ES-I3 (cell line): ENCODE measurements around the gene CARMIL3.

Experiments used
- H3K36me3 ChIP-seq: 2 replicates; pipeline ENCODE4 v1.6.1; 2013; ENCODE audit warnings: mild to moderate bottlenecking, low read length, control low read depth, moderate library complexity; ENCODE audit not compliant: insufficient read depth
- H3K4me1 ChIP-seq: 2 replicates; pipeline ENCODE4 v1.6.1; 2013; ENCODE audit warnings: mild to moderate bottlenecking, control low read depth, low read length; ENCODE audit not compliant: insufficient read depth
- H3K9ac ChIP-seq: 2 replicates; pipeline ENCODE4 v1.6.1; 2013; ENCODE audit warnings: low read depth, mild to moderate bottlenecking, low read length, moderate library complexity
- H3K9me3 ChIP-seq: 2 replicates; pipeline ENCODE4 v1.6.1; 2013; ENCODE audit warnings: mild to moderate bottlenecking, low read length, moderate library complexity; ENCODE audit not compliant: control insufficient read depth, insufficient read depth

The CARMIL3 gene

DNA sequence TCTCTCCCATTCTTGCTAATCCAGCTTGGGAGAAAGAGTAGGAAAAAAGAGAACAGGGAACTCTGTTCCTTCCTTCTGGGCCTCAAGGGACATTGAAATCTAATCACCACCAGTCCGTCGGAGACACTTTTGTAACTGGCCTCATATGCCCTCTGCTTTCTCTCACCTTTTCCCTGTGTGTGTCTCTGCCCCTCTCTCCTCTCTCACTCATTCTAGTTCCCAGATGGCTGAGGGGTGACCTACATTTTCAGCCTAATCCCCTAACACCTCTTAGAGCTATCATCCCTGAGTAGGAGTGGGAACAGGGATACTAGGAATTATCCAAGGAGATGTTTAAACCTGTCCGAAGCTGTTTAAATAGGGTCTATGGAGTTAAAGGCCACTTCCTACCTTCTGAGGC lies 33.4 kb downstream of the CARMIL3 start:
- Histone ChIP-seq H3K9me3 (no peaks in the 10 kb centered on the region), H3K4me1 (peaks cover 9% of the 10 kb centered on the region), H3K9ac (no peak overlapping the region), H3K36me3 (no peaks in the 10 kb centered on the region)

DNA sequence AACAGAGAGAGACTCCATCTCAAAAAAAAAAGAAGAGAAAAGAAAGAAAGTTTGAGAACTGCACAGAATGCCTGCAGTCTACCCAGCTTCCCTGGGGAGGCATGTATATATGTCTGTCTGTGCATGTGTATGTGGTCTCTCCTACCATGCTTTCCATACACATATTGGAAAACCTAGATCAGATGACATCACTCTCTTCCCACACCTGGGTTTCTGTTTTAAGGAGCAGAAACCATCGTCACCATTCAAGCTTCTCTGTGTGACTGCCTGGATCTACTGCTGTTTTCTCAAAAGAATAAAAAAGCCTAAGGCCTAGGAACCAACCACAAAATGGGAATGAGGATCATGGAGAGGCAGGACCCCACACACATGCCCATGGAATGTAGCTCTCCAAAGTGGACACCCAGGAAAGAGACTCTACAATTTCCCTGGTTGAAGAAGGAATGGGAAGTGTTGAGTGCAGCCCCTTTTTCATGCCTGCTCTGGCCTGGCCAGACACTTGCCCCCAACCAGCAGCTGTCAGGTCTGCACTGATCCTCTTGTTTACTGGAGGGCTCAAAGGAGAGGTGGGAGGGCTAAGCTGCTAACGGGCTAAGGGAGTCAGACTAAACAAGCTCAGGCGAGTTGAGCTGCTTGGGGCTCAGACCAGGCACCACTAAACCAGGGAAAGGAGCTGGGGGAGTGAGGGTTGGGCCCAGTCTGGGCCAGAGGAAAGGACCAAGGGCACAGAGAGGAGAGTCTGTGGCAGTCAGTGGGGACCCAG lies 34.6 kb downstream of the CARMIL3 start:
- Histone ChIP-seq H3K9me3 (no peaks in the 10 kb centered on the region), H3K9ac (no peak overlapping the region), H3K4me1 (peaks cover 3% of the 10 kb centered on the region; the same call in 1 of the 2 replicates), H3K36me3 (no peaks in the 10 kb centered on the region)

DNA sequence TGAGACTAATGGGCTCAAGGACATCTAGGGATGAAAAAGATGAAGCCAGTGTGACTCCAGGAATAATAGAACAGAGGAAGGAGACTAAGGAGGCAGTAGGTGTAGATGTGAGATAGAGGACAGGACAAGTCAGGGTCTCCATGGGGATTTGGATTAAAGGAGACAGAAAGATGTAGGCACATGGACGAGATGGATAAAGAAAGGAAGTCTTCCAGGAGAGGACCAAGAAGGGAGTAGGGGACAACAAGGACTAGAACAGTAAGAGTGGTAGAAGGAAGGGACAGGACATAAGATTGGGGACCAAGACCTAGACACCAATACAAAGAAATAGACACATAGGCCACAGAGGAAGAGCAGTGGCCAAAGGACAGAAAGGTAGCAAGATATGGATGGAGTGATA lies 35.2 kb downstream of the CARMIL3 start:
- Histone ChIP-seq H3K4me1 (peaks cover 2% of the 10 kb centered on the region; the same call in 1 of the 2 replicates), H3K9ac (no peak overlapping the region), H3K9me3 (no peaks in the 10 kb centered on the region), H3K36me3 (no peaks in the 10 kb centered on the region)

DNA sequence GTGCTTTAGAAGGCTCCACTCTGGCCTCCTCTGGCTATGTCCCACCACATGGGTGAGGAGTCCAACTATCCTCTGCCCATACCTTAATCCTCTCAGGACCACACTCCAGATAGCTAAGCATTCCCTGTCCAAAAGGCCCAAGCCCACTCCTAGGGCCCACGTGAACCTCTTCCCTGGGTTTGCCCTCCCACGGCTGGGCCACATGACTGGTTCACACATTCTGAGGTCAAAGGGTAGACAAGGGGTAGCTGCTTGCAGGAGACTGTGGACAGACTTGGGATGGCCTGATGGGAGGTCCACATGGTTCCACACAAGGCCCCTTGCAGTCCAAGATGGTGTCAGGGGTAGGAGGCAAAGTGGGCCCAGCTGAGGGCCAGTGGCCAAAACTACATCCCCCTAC lies 36.3 kb downstream of the CARMIL3 start:
- Histone ChIP-seq H3K9ac (no peak overlapping the region), H3K4me1 (peaks cover 3% of the 10 kb centered on the region; the same call in 1 of the 2 replicates), H3K9me3 (no peaks in the 10 kb centered on the region), H3K36me3 (no peaks in the 10 kb centered on the region)

DNA sequence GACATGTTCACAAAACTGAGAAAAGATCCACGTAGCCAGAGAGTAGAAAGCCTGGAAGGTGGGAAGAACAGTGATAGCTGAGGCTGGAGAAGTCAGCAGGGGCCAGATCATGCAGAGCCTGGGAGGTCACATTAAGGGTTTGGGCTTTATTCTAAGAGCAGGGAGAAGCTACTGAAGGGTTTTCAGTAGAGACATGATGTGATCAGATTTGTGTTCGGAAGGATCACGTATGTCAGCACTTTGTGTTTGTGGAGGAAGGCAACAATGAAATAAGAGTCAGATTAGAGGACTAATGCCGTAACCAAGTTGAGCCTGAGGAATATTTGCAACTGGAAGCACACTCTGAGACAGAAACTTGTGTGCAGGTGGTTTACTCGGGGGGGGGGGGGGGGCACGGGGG lies 38.1 kb downstream of the CARMIL3 start:
- peaks cover 9% of the 10 kb centered on the region; the same call in 1 of the 2 replicates for H3K4me1 ChIP-seq
- H3K36me3 ChIP-seq = no peaks in the 10 kb centered on the region
- no peaks in the 10 kb centered on the region for H3K9me3 ChIP-seq
- no peak overlapping the region for H3K9ac ChIP-seq

DNA sequence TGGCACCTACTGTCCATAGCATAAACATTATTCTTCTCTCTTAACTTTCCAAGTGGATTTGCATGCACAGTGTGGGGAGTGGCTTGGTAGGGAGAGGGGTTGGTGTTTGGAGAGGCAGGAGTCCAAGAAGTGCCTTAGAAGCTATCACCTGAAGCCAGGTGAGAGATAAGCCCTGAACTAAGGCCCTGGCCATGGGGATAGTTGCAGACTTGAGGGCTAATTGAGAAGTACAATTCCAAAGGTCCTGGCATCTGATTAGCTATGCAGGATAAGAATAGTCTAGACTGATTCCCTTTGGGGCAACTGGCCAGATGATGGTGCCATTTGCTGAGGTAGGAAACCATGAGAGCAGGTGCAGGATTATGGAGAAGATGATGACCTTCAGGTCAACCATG lies 40.3 kb downstream of the CARMIL3 start:
- no peaks in the 10 kb centered on the region; the same call in 1 of the 2 replicates for H3K9me3 ChIP-seq
- no peak overlapping the region for H3K9ac ChIP-seq
- peaks cover 4% of the 10 kb centered on the region; the same call in 1 of the 2 replicates for H3K36me3 ChIP-seq
- H3K4me1 ChIP-seq = peaks cover 9% of the 10 kb centered on the region

DNA sequence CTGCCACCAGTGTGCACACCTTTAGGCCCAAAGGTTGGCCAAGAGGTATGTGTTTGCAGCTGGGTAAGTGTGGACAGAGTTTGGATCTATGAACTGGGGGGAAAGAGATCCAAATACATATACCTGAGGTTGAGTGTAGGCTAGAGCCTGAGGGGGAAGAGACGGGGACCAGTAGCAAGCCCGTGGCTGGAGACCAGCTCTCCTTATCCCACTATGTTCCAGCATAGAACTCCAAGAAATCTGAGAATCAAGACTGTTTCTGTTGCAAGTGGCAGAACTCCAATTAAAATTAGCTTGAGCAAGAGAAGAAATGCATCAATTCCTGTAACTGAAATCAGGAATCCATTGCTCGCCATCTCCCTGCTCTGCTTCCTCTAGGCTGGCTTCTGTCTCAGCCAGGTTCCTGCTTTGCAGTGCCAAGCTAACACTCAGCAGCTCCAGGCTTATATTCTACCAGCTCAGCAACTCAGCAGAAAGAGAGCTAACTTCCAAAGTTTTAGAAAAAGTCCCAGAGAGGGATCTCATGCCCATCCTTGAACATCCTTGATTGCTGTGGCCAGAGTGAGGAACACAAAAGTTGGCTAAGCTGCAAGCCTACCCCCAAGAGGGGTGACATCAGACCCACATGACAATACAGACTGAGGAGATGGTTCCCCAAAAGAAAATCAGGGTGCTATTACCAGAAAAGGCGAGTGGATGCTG lies 40.8 kb downstream of the CARMIL3 start:
- peaks cover 9% of the 10 kb centered on the region for H3K4me1 ChIP-seq
- no peak overlapping the region for H3K9ac ChIP-seq
- peaks cover 4% of the 10 kb centered on the region; the same call in 1 of the 2 replicates for H3K36me3 ChIP-seq
- no peaks in the 10 kb centered on the region; the same call in 1 of the 2 replicates for H3K9me3 ChIP-seq

DNA sequence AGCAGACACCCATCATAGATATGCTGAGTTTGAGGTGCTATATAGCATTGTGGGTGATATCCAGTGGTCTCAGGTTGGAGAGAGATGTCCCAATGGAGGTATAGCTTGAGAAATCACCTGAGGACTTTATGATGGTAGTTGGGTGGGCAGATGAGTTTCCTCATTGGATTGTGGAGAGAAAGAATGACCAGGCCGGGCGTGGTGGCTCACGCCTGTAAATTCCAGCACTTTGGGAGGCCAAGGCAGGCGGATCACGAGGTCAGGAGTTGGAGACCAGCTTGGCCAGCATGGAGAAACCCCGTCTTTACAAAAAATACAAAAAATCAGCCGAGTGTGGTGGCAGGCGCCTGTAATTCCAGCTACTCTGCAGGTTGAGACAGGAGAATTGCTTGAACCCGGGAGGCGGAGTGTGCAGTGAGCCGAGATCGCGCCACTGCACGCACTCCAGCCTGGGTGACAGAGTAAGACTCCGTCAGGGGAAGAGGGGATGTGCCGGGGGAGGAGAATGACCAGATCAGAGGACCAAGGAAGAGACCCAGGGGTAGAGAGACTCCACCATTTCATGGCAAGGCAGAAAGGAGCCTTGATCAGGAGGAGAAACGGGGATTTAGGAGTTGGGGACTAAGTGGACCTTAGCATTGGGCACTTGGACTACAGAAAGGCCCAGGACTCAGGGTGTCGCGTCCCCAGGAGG lies 41.5 kb downstream of the CARMIL3 start:
- Histone ChIP-seq H3K36me3 (peaks cover 7% of the 10 kb centered on the region; the same call in 1 of the 2 replicates), H3K9ac (peak overlapping the region; percentile 46), H3K9me3 (no peaks in the 10 kb centered on the region; the same call in 1 of the 2 replicates), H3K4me1 (peaks cover 9% of the 10 kb centered on the region)

DNA sequence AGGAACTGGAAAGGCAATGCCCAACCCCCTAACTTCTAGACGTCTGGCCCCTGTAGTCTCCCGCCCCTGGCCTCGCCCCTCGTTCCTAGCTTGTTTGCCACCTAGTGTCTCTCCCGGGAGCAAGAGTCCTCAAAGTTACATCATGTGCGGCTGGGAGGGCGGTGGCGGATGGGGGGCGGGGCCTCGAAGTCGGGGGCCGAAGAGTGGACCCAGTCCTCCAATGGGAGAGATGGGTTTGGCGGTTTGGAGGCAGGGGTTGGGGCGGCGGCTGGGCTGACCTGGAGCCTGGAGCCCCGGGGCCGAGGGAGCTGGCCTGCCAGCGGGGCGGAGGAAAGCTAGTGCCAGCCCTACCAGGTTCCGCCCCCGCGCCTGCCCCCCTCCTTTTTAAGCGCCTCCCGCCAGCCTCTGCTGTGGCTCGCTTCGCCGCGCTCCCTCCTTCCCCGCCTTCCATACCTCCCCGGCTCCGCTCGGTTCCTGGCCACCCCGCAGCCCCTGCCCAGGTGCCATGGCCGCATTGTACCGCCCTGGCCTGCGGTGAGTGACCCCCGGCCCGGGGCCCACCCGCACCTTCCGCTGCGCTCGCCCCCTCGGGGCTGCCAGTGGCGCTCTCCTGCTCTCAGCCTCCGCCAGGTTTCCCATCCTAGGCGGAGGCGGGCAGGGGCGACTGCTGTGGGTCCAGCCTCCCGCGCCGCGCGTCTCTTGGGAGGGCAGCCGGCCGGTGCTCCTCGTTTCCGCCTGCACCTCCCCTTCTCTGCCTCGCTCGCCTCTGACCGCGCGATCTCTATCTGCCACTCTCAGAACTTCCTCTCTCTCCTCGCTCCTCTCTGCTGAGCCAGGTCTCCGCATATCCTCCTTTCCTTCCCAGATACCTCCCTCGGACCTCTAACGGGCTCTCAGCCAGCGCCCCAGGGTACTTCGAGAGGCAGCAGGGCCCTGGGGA lies 42.4 kb downstream of the CARMIL3 start, which contains the start of gene PCK2:
TSS of gene PCK2 (plus strand) at position 411 of the 940 bp plus-strand sequence. CDS start at position 506, 95 bp downstream.
- H3K4me1 ChIP-seq = peaks cover 9% of the 10 kb centered on the region
- H3K9ac ChIP-seq = peak within 1 kb of the TSS; percentile 99
- no peaks in the 10 kb centered on the region; the same call in 1 of the 2 replicates for H3K9me3 ChIP-seq
- H3K36me3 ChIP-seq = peaks cover 11% of the 10 kb centered on the region; the same call in 1 of the 2 replicates

DNA sequence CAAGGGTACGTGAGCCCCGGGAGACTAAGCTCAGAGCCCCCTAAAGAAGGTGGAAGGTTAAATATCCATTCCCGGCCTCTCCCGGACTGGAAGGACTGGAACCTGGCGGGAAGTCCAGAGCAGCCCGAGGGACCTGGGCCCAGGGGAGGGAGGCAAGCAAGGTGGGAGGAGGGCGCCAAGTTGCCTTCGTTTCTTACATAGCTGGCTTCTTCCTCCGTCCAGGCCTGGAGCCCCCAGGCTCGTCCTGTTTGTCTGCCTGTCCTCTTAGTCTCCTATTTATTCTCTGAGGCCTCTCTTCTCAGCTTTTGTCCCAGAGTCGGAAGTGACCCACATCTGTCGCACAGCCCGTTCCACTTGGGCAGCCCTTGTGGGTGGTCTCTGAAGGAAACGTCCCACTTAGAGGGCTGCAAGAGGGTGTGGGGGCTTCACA lies 43.0 kb downstream of the CARMIL3 start:
- Histone ChIP-seq H3K9me3 (no peaks in the 10 kb centered on the region; the same call in 1 of the 2 replicates), H3K4me1 (peaks cover 9% of the 10 kb centered on the region), H3K36me3 (peaks cover 17% of the 10 kb centered on the region), H3K9ac (peak overlapping the region; percentile 99)

DNA sequence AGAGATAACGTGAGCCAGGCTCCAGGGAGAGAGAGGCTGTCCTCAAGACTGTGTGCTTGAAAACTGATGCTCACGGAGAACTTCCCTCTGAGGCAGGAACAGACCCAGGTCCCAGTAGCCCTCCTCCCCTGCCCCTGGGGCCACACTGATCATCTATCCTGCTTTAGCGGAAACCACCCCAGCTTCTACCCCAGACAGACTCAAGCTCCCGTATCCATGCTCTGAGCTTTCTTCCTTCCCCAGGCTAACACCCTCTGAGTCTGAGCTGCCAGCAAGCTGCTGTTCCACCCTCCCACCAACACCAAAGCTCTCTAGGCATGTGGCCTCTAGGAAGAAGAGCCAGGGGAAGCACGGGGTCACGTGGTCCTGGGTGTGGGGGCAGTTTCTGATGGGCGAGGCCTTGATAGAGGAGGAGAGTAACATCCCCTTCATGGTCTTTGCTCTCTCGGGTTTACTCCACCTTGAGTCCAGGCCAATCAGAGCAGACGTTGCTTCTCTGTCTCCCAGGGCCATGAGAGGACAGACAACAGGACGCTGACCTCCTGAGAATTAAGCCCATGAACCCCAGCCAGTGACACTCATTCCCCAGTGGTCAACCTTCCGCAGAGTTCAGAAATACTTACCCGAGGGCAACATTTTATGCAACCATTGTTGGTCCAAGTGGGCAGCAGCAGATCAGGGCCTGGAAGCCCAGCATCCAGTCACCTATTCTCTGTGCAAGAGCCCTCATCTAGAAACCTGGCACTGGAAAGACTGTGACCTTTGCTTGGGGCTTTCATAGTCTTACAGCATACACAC lies 43.7 kb downstream of the CARMIL3 start:
- peak overlapping the region; percentile 99 for H3K9ac ChIP-seq
- peaks cover 21% of the 10 kb centered on the region for H3K36me3 ChIP-seq
- H3K4me1 ChIP-seq = peaks cover 9% of the 10 kb centered on the region
- no peaks in the 10 kb centered on the region; the same call in 1 of the 2 replicates for H3K9me3 ChIP-seq

DNA sequence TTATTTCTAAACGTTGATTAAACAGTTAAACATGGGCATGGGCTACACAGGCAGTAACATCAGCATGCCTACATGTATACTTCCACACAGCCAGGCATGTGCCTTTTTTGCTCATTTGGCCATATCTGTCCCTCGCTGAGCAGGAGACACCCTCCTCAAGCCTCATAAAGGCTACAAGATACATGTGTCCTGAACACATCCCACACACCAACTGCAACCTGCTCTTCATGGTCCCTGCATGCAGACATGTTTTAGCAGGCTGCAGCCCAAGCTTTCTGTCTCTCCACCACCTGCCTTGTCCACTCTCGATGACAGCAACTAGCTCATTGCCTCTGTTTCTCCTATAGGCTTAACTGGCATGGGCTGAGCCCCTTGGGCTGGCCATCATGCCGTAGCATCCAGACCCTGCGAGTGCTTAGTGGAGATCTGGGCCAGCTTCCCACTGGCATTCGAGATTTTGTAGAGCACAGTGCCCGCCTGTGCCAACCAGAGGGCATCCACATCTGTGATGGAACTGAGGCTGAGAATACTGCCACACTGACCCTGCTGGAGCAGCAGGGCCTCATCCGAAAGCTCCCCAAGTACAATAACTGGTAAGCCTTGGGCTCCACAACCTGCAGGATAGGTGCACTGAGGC lies 44.9 kb downstream of the CARMIL3 start:
- no peaks in the 10 kb centered on the region; the same call in 1 of the 2 replicates for H3K9me3 ChIP-seq
- peaks cover 9% of the 10 kb centered on the region for H3K4me1 ChIP-seq
- peaks cover 21% of the 10 kb centered on the region for H3K36me3 ChIP-seq
- H3K9ac ChIP-seq = no peak overlapping the region
